GM19438 (cell line): ENCODE results near the gene WASHC2A.
A peak's percentile ranks its signal among the peaks of the same experiment; 100 is the strongest.
"Not testable (repeated sequence)": the region's sequence is repeated elsewhere in the genome, so short reads cannot be mapped to it uniquely, and the experiment has no call there.

ENCODE experiments used
- ATAC-seq: cut with Tn5 transposase; IDR thresholded peaks from one replicate; pipeline ENCODE4 v1.9.1; 2021; ENCODE audit warnings: low read depth; ENCODE audit not compliant: unreplicated experiment

WASHC2A gene

GRCh38 chr10:50067546-50068351 is at the start of gene WASHC2A:
TSS of gene WASHC2A (plus strand) at chr10:50067954. CDS start at chr10:50068006, 52 bp downstream.
- ATAC-seq: peak; percentile 89

GRCh38 chr10:50019279-50019678 is 48.5 kb upstream of the WASHC2A start:
- ATAC-seq: not testable (repeated sequence)

GRCh38 chr10:50020451-50021024 is 47.2 kb upstream of the WASHC2A start:
- ATAC-seq: not testable (repeated sequence)

GRCh38 chr10:50021646-50022045 is 46.1 kb upstream of the WASHC2A start:
- ATAC-seq: no peak

GRCh38 chr10:50024716-50025383 is 42.9 kb upstream of the WASHC2A start:
- ATAC-seq: not testable (repeated sequence)

GRCh38 chr10:50025627-50026026 is 42.1 kb upstream of the WASHC2A start:
- ATAC-seq: no peak

- no peak for ATAC-seq
Measured at GRCh38 chr10:50027195-50027594, 40.6 kb upstream of the WASHC2A start.

GRCh38 chr10:50033481-50033880 is 34.3 kb upstream of the WASHC2A start:
- no peak for ATAC-seq

- ATAC-seq: not testable (repeated sequence)
Measured at GRCh38 chr10:50035337-50035736, 32.4 kb upstream of the WASHC2A start.

GRCh38 chr10:50044941-50045664 is 22.7 kb upstream of the WASHC2A start:
- no peak for ATAC-seq

- ATAC-seq: not testable (repeated sequence)
Measured at GRCh38 chr10:50046457-50046856, 21.3 kb upstream of the WASHC2A start.

GRCh38 chr10:50047594-50047993 is 20.2 kb upstream of the WASHC2A start:
- ATAC-seq: not testable (repeated sequence)

- ATAC-seq: not testable (repeated sequence)
Measured at GRCh38 chr10:50051995-50052660, 15.6 kb upstream of the WASHC2A start.

GRCh38 chr10:50052778-50053376 is 14.9 kb upstream of the WASHC2A start:
- not testable (repeated sequence) for ATAC-seq

- ATAC-seq: not testable (repeated sequence)
Measured at GRCh38 chr10:50055494-50056292, 12.1 kb upstream of the WASHC2A start.

GRCh38 chr10:50056654-50057053 is 11.1 kb upstream of the WASHC2A start:
- not testable (repeated sequence) for ATAC-seq

- not testable (repeated sequence) for ATAC-seq
Measured at GRCh38 chr10:50058727-50059126, 9.0 kb upstream of the WASHC2A start.

- ATAC-seq: not testable (repeated sequence)
Measured at GRCh38 chr10:50059946-50060345, 7.8 kb upstream of the WASHC2A start.

GRCh38 chr10:50061548-50061947 is 6.2 kb upstream of the WASHC2A start:
- ATAC-seq: not testable (repeated sequence)
